K562 (cell line): ENCODE results near the gene ID2. TPM values are rescaled to one million over a fixed set of nuclear protein-coding genes. Genes with fewer than 3 reads are reported as not detected.

ENCODE experiments used
- ATAC-seq: fragments of 200-7000 bp; cut with Tn5 transposase; 3 replicates; pipeline ENCODE4 v1.9.1; 2020; ENCODE audit warnings: moderate library complexity
- BruUV-seq: library from RNA; stranded (reverse); fragments of 400-500 nt; replicated peaks from 2 replicates; lab custom pipeline; 2021; lab: Mats Ljungman, UMichigan
- CTCF ChIA-PET: fragments of 300-600 bp; formaldehyde crosslinking; extraction: SDS; loops from one replicate; lab custom pipeline; 2021; ENCODE audit warnings: low intra/inter-chr PET ratio; lab: Yijun Ruan, JAX
- POLR2A ChIA-PET: fragments of 300-600, 350-650 bp; sonication (Branson Sonifier 250); formaldehyde crosslinking; extraction: SDS; loops from one replicate; lab custom pipeline; 2021; ENCODE audit warnings: antibody characterized with exemption, inconsistent platforms; lab: Yijun Ruan, JAX
- DNase-seq, 4 experiments: peaks; one replicate each; pipeline versions ENCODE4 v3.0.0 to v3.0.0-alpha.2; 2011 to 2018; ENCODE audit warnings: low spot score in 3 of 4, mixed read lengths in 3 of 4; ENCODE audit errors: extremely low read depth in 1 of 4
- FAIRE-seq: peaks from 2 replicates; lab custom pipeline; 2011; peaks lifted over from hg19 to GRCh38; lab: Jason Lieb, UNC
- H2AFZ ChIP-seq: 2 replicates; pipeline ENCODE4 v1.6.0; 2011; ENCODE audit warnings: low read depth, low read length, control low read depth, inconsistent platforms
- H3K27ac ChIP-seq: fragments of 200-600 bp; 3 replicates; pipeline ENCODE4 v1.8.0; 2011; ENCODE audit warnings: low read depth, mild to moderate bottlenecking, control low read depth, inconsistent platforms, low read length, moderate library complexity, mixed read lengths; ENCODE audit errors: extremely low read depth
- H3K27me3 ChIP-seq, 2 experiments: fragments of 300-600 bp in 1 of 2; 2 replicates in 1 of 2; 3 replicates in 1 of 2; pipeline versions ENCODE4 v1.6.0 to v1.8.0; 2011; ENCODE audit warnings: inconsistent platforms in 2 of 2, low read length in 2 of 2, mild to moderate bottlenecking in 1 of 2, mixed read lengths in 1 of 2, moderate library complexity in 1 of 2; ENCODE audit not compliant: control insufficient read depth in 2 of 2, insufficient read depth in 2 of 2
- H3K36me3 ChIP-seq: fragments of 300-600 bp; 3 replicates; pipeline ENCODE4 v1.8.0; 2011; ENCODE audit warnings: mild to moderate bottlenecking, low read length, inconsistent platforms; ENCODE audit not compliant: control insufficient read depth, insufficient read depth
- H3K4me1 ChIP-seq, 2 experiments: fragments of 200-600 bp in 1 of 2; replicated peaks in 1 of 2; 2 replicates in 1 of 2; 3 replicates in 1 of 2; pipeline versions ENCODE4 v1.5.1 to v1.8.0; 2011; ENCODE audit warnings: inconsistent platforms in 2 of 2, low read length in 2 of 2, mild to moderate bottlenecking in 1 of 2, mixed read lengths in 1 of 2, moderate library complexity in 1 of 2; ENCODE audit not compliant: control insufficient read depth in 2 of 2, insufficient read depth in 2 of 2
- H3K4me2 ChIP-seq: 2 replicates; pipeline ENCODE4 v1.6.1; 2011; ENCODE audit warnings: low read length, control low read depth, inconsistent platforms, mixed read lengths; ENCODE audit not compliant: insufficient read depth
- H3K4me3 ChIP-seq: fragments of 200-600 bp; sonication (generic), shearing (Covaris generic); 2 replicates; pipeline ENCODE4 v1.5.1; 2016; ENCODE audit warnings: control low read depth, inconsistent platforms
- H3K79me2 ChIP-seq: fragments of 200-600 bp; 3 replicates; pipeline ENCODE4 v1.8.0; 2011; ENCODE audit warnings: low read length, inconsistent platforms; ENCODE audit not compliant: control insufficient read depth, insufficient read depth
- H3K9ac ChIP-seq, 2 experiments: 2 replicates each; pipeline versions ENCODE4 v1.6.0 to v1.6.1; 2011; ENCODE audit warnings: low read depth in 2 of 2, low read length in 2 of 2, control low read depth in 1 of 2, inconsistent platforms in 1 of 2, mild to moderate bottlenecking in 1 of 2, mixed read lengths in 1 of 2; ENCODE audit not compliant: insufficient read depth in 1 of 2
- H3K9me1 ChIP-seq: one replicate; pipeline ENCODE4 v1.6.0; 2011; ENCODE audit warnings: inconsistent platforms, mild to moderate bottlenecking, low read length, moderate library complexity; ENCODE audit not compliant: control insufficient read depth, insufficient read depth
- H3K9me3 ChIP-seq: replicated peaks from 2 replicates; pipeline ENCODE4 v1.5.1; 2011; ENCODE audit warnings: low read depth, low read length, inconsistent platforms; ENCODE audit not compliant: control insufficient read depth, insufficient read depth
- H4K20me1 ChIP-seq: replicated peaks from 2 replicates; pipeline ENCODE4 v1.6.1; 2011; ENCODE audit warnings: low read length, inconsistent platforms, mixed read lengths; ENCODE audit not compliant: control insufficient read depth, insufficient read depth
- C11orf30 ChIP-seq: fragments of 450-650 bp; IDR thresholded peaks from 2 replicates; pipeline ENCODE4 v1.6.1; 2016; ENCODE audit warnings: low read depth, mild to moderate bottlenecking
- CBFA2T2 ChIP-seq: fragments of 450-650 bp; conservative IDR thresholded peaks from 2 replicates; pipeline ENCODE4 v1.6.1; 2017; ENCODE audit warnings: mild to moderate bottlenecking
- EP400 ChIP-seq: fragments of 450-650 bp; IDR thresholded peaks from 2 replicates; pipeline ENCODE4 v1.6.1; 2017; ENCODE audit warnings: antibody characterized with exemption, mild to moderate bottlenecking, moderate library complexity
- JUNB ChIP-seq: fragments of 450-650 bp; formaldehyde crosslinking; conservative IDR thresholded peaks from 2 replicates; pipeline ENCODE4 v1.4.0; 2020; ENCODE audit warnings: mild to moderate bottlenecking
- PRMT5 ChIP-seq: sonication (generic); formaldehyde crosslinking; IDR thresholded peaks from 2 replicates; pipeline ENCODE4 v1.5.0; 2020; ENCODE audit warnings: missing genetic modification reagents
- RFX1 ChIP-seq: fragments of 450-650 bp; IDR thresholded peaks from 2 replicates; pipeline ENCODE4 v1.6.1; 2016; ENCODE audit warnings: mild to moderate bottlenecking, moderate library complexity
- RFX7 ChIP-seq: fragments of 250-450 bp; sonication (Bioruptor Pico); IDR thresholded peaks from 2 replicates; pipeline ENCODE4 v1.5.1; 2021; ENCODE audit warnings: mild to moderate bottlenecking
- U2AF1 ChIP-seq: fragments of 200-400 bp; formaldehyde crosslinking; optimal IDR thresholded peaks from 2 replicates; pipeline ENCODE3; 2017; ENCODE audit warnings: mild to moderate bottlenecking, low read depth, low read length, moderate library complexity
- ZFP30 ChIP-seq: fragments of 250-450 bp; sonication (Bioruptor Pico); IDR thresholded peaks from 2 replicates; pipeline ENCODE4 v1.8.0; 2022; ENCODE audit warnings: moderate library complexity, mild to moderate bottlenecking, inconsistent platforms, borderline replicate concordance
- ZKSCAN8 ChIP-seq: fragments of 200-800 bp; sonication (Bioruptor generic); IDR thresholded peaks from 2 replicates; pipeline ENCODE4 v1.6.1; 2016; ENCODE audit warnings: missing genetic modification characterization, missing compliant biosample characterization
- ZNF133 ChIP-seq: fragments of 250-450 bp; sonication (Bioruptor Pico); IDR thresholded peaks from 2 replicates; pipeline ENCODE4 v1.4.0; 2020; ENCODE audit warnings: mild to moderate bottlenecking
- ZNF316 ChIP-seq: fragments of 450-650 bp; IDR thresholded peaks from 2 replicates; pipeline ENCODE4 v1.6.1; 2016
- WGBS: fragments of 100-300 bp; shearing (Covaris generic); methylation state at CpG from one replicate; pipeline ENCODE4 v1.1.6; 2016; ENCODE audit warnings: low coverage, mixed read lengths; ENCODE audit not compliant: insufficient coverage; ENCODE audit errors: missing lambda C conversion rate; 5-methylcytosine and 5-hydroxymethylcytosine counted together
- in situ Hi-C: fragments of 300-500 bp; cut with MboI; formaldehyde crosslinking; loops from 4 replicates; pipeline ENCODE4 v1.15.0; 2018; ENCODE audit warnings: inconsistent platforms, mixed read lengths
- intact Hi-C: fragments of 100-400 bp; cut with micrococcal nuclease; formaldehyde crosslinking; loops from 2 replicates; pipeline ENCODE4 v1.14.2; 2022
- polyA plus RNA-seq, 8 experiments: library from polyadenylated mRNA; depleted of rRNA in 4 of 8; stranded (reverse) in 5 of 8; unstranded in 3 of 8; fragments of >200 nt; fragmentation: Nextera tagmentation in 2 of 8; fragmentation: Illumina TruSeq in 1 of 8; extraction: Ambion mirVana in 2 of 8; extraction: Trizol in 1 of 8; gene quantifications; 2 replicates each; pipeline versions ENCODE4 v1.2.1 to v1.2.3, GENCODE V29; 2011 to 2014; ENCODE audit warnings: inconsistent platforms in 1 of 8, missing spikeins in 1 of 8
- total RNA-seq, 7 experiments: library from RNA; depleted of rRNA in 6 of 7; stranded (reverse); fragments of >200 nt in 6 of 7; fragmentation: Illumina TruSeq in 2 of 7; extraction: Trizol in 2 of 7; gene quantifications; 2 replicates each; pipeline versions ENCODE4 v1.2.1 to v1.2.3, GENCODE V29; 2011 to 2021; ENCODE audit warnings: low replicate concordance in 1 of 7
- TF ChIP-seq, protein P1 (sequence below): fragments of 250-450 bp; sonication (Bioruptor Pico); IDR thresholded peaks from 2 replicates; pipeline ENCODE4 v1.4.0; 2020; ENCODE audit warnings: mild to moderate bottlenecking, moderate library complexity
- TF ChIP-seq, protein P2 (sequence below): fragments of 450-650 bp; conservative IDR thresholded peaks from 2 replicates; pipeline ENCODE4 v1.6.1; 2016; ENCODE audit warnings: missing genetic modification characterization, low read depth, mild to moderate bottlenecking, control low read depth, missing compliant biosample characterization

ID2 gene
- total and polyA plus RNA-seq, 9 of the 15 experiments (the other 6 are each of a cell fraction or from before 2014, with no cell fraction given): 8.0 to 35.7 (median 16.6) TPM

DNA sequence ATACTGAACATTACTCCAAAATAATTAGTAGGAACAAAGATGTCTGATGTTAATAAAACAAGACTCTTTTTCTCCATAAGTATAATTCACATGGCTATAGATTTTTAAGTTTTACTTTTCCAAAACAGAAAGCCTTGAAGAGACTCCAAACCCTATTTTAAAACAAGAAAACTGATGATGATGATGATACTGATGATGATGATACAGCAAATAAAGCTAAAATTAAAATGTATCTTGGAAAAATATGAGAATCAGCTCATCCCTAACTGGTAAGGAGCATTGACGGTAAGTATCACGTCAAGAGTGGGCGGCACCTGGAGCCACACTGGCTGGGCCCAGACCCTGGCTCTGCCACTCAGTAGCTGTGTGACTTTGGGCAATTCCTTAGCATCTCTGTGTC is 39.6 kb downstream of the ID2 start:
- no peaks in the 10 kb centered on the region for H3K79me2 ChIP-seq
- H3K9ac ChIP-seq: no peak overlapping the region
- WGBS: 69% methylated on average over 3 of the region's 3 CpGs
- ATAC-seq: no peak
- no peaks in the 10 kb centered on the region for H3K36me3 ChIP-seq
- no peak for FAIRE-seq
- TF ChIP-seq ZNF316: peak; percentile 76
- no peak for TF ChIP-seq RFX7 (CRISPR knock-in tag)
- 0 out of 2 replicates have a peak, but pooled peaks have one; percentile 9 for TF ChIP-seq C11orf30
- TF ChIP-seq ZKSCAN8 (CRISPR knock-in tag): no peak
- TF ChIP-seq JUNB (CRISPR knock-in tag): no peak
- TF ChIP-seq, all 486 proteins: peak for 2
- intact Hi-C loops: no loop called here
- H3K4me1 ChIP-seq: no peaks in the 10 kb centered on the region; a peak in 1 of 5 replicates
- no peak overlapping the region for H3K27ac ChIP-seq
- no peaks in the 10 kb centered on the region for H3K27me3 ChIP-seq
- H3K9me3 ChIP-seq: no peaks in the 10 kb centered on the region
- H2AFZ ChIP-seq: no peak overlapping the region
- in situ Hi-C loops: no loop called here
- H3K9me1 ChIP-seq: no peaks in the 10 kb centered on the region
- no peak overlapping the region for H3K4me3 ChIP-seq
- ChIA-PET CTCF (no interaction called here), POLR2A (no interaction called here)
- DNase-seq: no peak
- no peaks in the 10 kb centered on the region for H4K20me1 ChIP-seq
- H3K4me2 ChIP-seq: no peak overlapping the region
- BruUV-seq: no TSS peak

DNA sequence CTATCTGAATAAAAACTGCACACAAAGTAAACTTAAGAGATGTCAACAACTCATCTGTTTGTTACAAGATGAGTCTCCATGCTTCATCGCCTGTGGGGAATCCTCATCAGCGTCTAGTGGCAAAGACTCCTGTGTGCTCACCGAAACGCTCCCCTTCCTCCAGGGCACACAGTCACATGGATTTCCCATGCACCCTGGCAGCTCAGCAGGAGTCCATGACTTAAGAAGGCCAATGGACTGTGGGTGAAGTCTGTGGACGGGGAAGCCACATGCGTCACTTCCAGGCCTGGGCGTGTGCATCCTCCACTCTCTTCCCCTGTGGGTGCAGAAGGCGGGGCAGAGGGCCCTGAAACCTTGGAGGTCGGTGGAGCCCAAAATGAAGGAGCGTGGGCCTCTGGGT is 41.1 kb downstream of the ID2 start:
- Histone ChIP-seq H3K36me3 (no peaks in the 10 kb centered on the region), H4K20me1 (no peaks in the 10 kb centered on the region), H3K9me3 (no peaks in the 10 kb centered on the region), H2AFZ (0 out of 2 replicates have a peak overlapping the region, but pooled peaks have one; percentile 20), H3K27ac (no peak overlapping the region), H3K4me1 (no peaks in the 10 kb centered on the region; a peak in 1 of 5 replicates), H3K27me3 (no peaks in the 10 kb centered on the region), H3K9me1 (no peaks in the 10 kb centered on the region), H3K4me2 (no peak overlapping the region), H3K4me3 (no peak overlapping the region), H3K79me2 (no peaks in the 10 kb centered on the region), H3K9ac (no peak overlapping the region)
- BruUV-seq: no TSS peak
- ChIA-PET POLR2A (no interaction called here), CTCF (no interaction called here)
- no peak for FAIRE-seq
- 55% methylated on average over 8 of the region's 10 CpGs for WGBS
- in situ Hi-C loops: no loop called here
- intact Hi-C loops: no loop called here
- DNase-seq: no peak
- ATAC-seq: peak; percentile 44; the same call in 2 of the 3 replicates
- TF ChIP-seq PRMT5 (no peak), EP400 (no peak), RFX1 (no peak), CBFA2T2 (no peak), ZFP30 (no peak), U2AF1 (no peak), ZNF133 (CRISPR knock-in tag) (no peak)
- TF ChIP-seq, protein P1, sequence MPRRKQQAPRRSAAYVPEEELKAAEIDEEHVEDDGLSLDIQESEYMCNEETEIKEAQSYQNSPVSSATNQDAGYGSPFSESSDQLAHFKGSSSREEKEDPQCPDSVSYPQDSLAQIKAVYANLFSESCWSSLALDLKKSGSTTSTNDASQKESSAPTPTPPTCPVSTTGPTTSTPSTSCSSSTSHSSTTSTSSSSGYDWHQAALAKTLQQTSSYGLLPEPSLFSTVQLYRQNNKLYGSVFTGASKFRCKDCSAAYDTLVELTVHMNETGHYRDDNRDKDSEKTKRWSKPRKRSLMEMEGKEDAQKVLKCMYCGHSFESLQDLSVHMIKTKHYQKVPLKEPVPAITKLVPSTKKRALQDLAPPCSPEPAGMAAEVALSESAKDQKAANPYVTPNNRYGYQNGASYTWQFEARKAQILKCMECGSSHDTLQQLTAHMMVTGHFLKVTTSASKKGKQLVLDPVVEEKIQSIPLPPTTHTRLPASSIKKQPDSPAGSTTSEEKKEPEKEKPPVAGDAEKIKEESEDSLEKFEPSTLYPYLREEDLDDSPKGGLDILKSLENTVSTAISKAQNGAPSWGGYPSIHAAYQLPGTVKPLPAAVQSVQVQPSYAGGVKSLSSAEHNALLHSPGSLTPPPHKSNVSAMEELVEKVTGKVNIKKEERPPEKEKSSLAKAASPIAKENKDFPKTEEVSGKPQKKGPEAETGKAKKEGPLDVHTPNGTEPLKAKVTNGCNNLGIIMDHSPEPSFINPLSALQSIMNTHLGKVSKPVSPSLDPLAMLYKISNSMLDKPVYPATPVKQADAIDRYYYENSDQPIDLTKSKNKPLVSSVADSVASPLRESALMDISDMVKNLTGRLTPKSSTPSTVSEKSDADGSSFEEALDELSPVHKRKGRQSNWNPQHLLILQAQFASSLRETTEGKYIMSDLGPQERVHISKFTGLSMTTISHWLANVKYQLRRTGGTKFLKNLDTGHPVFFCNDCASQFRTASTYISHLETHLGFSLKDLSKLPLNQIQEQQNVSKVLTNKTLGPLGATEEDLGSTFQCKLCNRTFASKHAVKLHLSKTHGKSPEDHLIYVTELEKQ: no peak
- TF ChIP-seq, protein P2, sequence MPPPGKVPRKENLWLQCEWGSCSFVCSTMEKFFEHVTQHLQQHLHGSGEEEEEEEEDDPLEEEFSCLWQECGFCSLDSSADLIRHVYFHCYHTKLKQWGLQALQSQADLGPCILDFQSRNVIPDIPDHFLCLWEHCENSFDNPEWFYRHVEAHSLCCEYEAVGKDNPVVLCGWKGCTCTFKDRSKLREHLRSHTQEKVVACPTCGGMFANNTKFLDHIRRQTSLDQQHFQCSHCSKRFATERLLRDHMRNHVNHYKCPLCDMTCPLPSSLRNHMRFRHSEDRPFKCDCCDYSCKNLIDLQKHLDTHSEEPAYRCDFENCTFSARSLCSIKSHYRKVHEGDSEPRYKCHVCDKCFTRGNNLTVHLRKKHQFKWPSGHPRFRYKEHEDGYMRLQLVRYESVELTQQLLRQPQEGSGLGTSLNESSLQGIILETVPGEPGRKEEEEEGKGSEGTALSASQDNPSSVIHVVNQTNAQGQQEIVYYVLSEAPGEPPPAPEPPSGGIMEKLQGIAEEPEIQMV (tag): no peak
